ENCODE results near the gene CLCA2.

The CLCA2 gene

GRCh38 chr1:86410879-86411278 is 13.1 kb upstream of the CLCA2 start:
- ChIA-PET CTCF (no interaction called here), POLR2A (no interaction called here)
- no peaks in the 10 kb centered on the region for H3K9me3 ChIP-seq (ENCODE audit: control insufficient read depth, insufficient read depth, low read depth, low read length)

GRCh38 chr1:86416343-86416742 is 7.6 kb upstream of the CLCA2 start:
- H3K9me3 ChIP-seq (ENCODE audit: control insufficient read depth, insufficient read depth, low read depth, low read length) = no peaks in the 10 kb centered on the region
- TF ChIP-seq INSM2 (tag by site-specific recombination; IDR thresholded peaks at IDR 0.05) (no peak), SP7 (tag by site-specific recombination; IDR thresholded peaks at IDR 0.05) (peak; percentile 79), ZBTB20 (tag by site-specific recombination; IDR thresholded peaks at IDR 0.05) (0 out of 2 replicates have a peak, but pooled peaks have one; percentile 28), ZNF621 (tag by site-specific recombination; IDR thresholded peaks at IDR 0.05) (no peak), ZNF366 (tag by site-specific recombination; conservative IDR thresholded peaks at IDR 0.05) (peak; percentile 35; the same call in 1 of the 2 replicates), ZNF362 (tag by site-specific recombination; IDR thresholded peaks at IDR 0.05) (peak; percentile 69; the same call in 1 of the 2 replicates), RBAK (tag by site-specific recombination; IDR thresholded peaks at IDR 0.05) (0 out of 2 replicates have a peak, but pooled peaks have one; percentile 15), ZNF426 (tag by site-specific recombination; IDR thresholded peaks at IDR 0.05) (no peak), IKZF3 (tag by site-specific recombination; IDR thresholded peaks at IDR 0.05) (no peak), KLF9 (tag by site-specific recombination; IDR thresholded peaks at IDR 0.05; ENCODE audit: low read depth) (no peak)
- no peak overlapping the region for H3K27ac ChIP-seq (ENCODE audit: extremely low read depth, low read depth, low read length)
- H3K36me3 ChIP-seq (ENCODE audit: control insufficient read depth in 2 of 2, insufficient read depth in 1 of 2, low read length in 2 of 2) = no peaks in the 10 kb centered on the region
- no peak overlapping the region for H3K4me3 ChIP-seq (ENCODE audit: low read depth, low read length)
- CTCF ChIA-PET = interaction anchor here (0.6 kb wide), 1 partner anchor 36 kb away, joined by 4 read pairs; no protein-coding TSS in a partner anchor
- POLR2A ChIA-PET = no interaction called here
- no peaks in the 10 kb centered on the region for H3K4me1 ChIP-seq (ENCODE audit: control insufficient read depth, insufficient read depth, low read length)

More at GRCh38 chr1:86410879-86411278, 13.1 kb upstream of the CLCA2 start:
- Histone ChIP-seq H3K27ac (ENCODE audit: extremely low read depth, low read depth, low read length) (no peak overlapping the region), H3K4me3 (ENCODE audit: low read depth, low read length) (no peak overlapping the region), H3K4me1 (ENCODE audit: control insufficient read depth, insufficient read depth, low read length) (no peaks in the 10 kb centered on the region), H3K36me3 (ENCODE audit: control insufficient read depth in 2 of 2, insufficient read depth in 1 of 2, low read length in 2 of 2) (no peaks in the 10 kb centered on the region)
- TF ChIP-seq ZNF548 (tag by site-specific recombination; IDR thresholded peaks at IDR 0.05) = no peak
- no peak for TF ChIP-seq ZSCAN18 (tag by site-specific recombination; IDR thresholded peaks at IDR 0.05)
- TF ChIP-seq ZNF501 (tag by site-specific recombination; IDR thresholded peaks at IDR 0.05) = no peak
- TF ChIP-seq ZNF169 (tag by site-specific recombination; IDR thresholded peaks at IDR 0.05) = no peak
- TF ChIP-seq ZNF677 (tag by site-specific recombination; IDR thresholded peaks at IDR 0.05) = no peak
- TF ChIP-seq ZNF664 (tag by site-specific recombination; IDR thresholded peaks at IDR 0.05) = no peak
- no peak for TF ChIP-seq KLF10 (tag by site-specific recombination; IDR thresholded peaks at IDR 0.05)
- no peak for TF ChIP-seq ZNF521 (tag by site-specific recombination; IDR thresholded peaks at IDR 0.05)
- TF ChIP-seq ZBTB11 (tag by site-specific recombination; conservative IDR thresholded peaks at IDR 0.05; ENCODE audit: low read depth) = no peak
- TF ChIP-seq AEBP2 (tag by site-specific recombination; IDR thresholded peaks at IDR 0.05; ENCODE audit: borderline replicate concordance) = no peak
- no peak for TF ChIP-seq BCL11A (tag by site-specific recombination; IDR thresholded peaks at IDR 0.05; ENCODE audit: low read depth)
- TF ChIP-seq ZNF701 (tag by site-specific recombination; IDR thresholded peaks at IDR 0.05) = no peak
- no peak for TF ChIP-seq ZNF621 (tag by site-specific recombination; IDR thresholded peaks at IDR 0.05)
